LoVo (cell line): ENCODE data around the gene DYNLRB1.

ENCODE experiments used
- DNase-seq: peaks from one replicate; pipeline ENCODE4 v3.0.0-alpha.2; 2016; ENCODE audit warnings: low spot score

DYNLRB1 gene

GRCh38 chr20:34558320-34559218, 42.3 kb downstream of the DYNLRB1 start, which contains the start of gene MAP1LC3A:
TSS of gene MAP1LC3A (plus strand) at chr20:34558718. CDS start at chr20:34558869, 151 bp downstream.
- DNase-seq: peak; percentile 88

DNA sequence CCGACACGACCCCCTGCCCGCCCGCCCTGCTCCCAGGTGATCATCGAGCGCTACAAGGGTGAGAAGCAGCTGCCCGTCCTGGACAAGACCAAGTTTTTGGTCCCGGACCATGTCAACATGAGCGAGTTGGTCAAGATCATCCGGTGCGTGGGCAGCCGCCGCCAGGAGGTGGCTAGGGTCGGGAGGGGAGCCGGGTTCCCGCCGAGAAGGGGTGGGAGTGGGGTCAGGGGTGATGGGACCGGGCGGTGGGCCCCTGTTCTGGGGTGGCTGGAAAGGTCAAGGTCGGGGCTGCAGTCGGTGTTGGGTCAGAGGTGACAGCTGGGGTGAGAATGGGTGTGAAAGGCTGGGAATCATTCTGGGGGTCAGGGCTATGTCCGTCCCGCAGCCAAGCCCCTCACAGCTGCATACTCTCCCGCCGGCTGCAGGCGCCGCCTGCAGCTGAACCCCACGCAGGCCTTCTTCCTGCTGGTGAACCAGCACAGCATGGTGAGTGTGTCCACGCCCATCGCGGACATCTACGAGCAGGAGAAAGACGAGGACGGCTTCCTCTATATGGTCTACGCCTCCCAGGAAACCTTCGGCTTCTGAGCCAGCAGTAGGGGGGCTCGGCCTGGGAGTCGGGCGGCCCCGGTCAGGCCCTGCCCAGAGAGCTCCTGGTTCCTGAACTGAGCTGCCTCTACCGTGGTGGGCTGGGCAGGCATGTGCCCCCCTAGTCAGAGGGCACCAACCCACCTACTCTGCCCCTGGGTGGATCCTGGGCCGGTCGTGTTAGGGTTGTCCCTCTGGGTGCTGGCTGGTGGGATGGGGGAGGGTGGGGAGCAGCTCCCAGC, 43.3 kb downstream of the DYNLRB1 start:
- no peak for DNase-seq

- no peak for DNase-seq
Observed at GRCh38 chr20:34560141-34560523, 43.9 kb downstream of the DYNLRB1 start.

DNA sequence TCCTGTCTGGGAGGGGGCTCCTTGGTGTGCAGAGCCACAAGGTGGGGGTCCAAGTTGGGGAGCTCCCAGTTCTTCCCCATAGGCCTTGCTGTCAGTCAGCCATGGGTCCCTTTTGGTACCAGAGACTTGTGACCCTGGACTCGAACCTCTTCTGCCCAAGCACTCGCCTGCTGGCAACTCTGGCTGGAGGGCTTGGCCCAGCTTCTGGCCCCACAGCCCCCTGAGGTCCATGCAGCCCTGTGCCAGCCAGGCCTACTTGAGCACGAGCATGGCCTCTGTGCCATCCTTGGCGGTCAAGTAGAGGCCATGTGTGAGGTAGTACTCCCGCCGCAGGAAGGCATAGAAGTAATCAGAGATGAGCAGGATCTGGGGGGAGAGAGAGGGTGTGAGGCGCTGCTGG, 44.4 kb downstream of the DYNLRB1 start:
- no peak for DNase-seq

GRCh38 chr20:34561661-34562060, 45.4 kb downstream of the DYNLRB1 start:
- no peak for DNase-seq

DNA sequence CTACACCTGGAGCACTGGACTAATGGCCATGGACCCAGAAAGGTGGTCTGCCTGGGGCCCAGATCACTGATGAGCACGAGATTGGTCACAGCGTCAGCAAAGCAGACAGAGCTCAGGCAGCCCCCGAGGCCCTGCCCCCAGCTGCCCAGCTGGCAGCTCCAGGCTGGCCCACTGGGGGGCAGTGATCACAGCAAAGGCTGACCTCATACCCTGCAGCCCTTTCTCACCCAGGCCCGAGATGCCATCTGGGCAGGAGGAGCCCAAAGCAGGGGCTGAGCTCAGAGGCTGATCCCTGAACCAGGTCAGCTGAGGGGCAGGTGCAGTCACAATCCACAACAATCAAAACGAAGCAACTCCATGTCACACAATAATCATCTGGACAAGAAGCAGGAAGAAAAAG, 46.4 kb downstream of the DYNLRB1 start:
- no peak for DNase-seq

DNA sequence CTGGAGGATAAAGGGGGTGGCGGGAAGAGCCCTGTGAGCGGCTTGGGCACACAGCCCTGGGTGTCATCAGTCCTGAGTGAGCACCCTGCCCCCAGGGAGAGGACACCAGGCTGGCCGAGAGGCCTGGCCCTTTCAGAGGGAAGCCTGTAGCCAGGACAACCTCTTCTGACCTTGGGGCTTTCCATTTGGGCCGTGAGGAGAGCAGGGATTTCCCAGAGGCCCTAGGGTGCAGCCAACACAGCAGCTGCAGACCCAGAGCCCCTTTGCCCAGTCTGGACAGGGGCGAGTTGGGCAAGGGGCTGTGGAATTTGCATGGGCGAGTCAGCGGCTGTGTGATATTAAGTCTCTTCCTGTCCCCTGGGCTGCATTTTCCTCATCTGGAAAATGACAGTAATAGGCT, 48.6 kb downstream of the DYNLRB1 start:
- DNase-seq: no peak

- no peak for DNase-seq
Observed at GRCh38 chr20:34566978-34567891, 51.0 kb downstream of the DYNLRB1 start.

- DNase-seq: no peak
Observed at GRCh38 chr20:34567892-34568865, 52.0 kb downstream of the DYNLRB1 start.

DNA sequence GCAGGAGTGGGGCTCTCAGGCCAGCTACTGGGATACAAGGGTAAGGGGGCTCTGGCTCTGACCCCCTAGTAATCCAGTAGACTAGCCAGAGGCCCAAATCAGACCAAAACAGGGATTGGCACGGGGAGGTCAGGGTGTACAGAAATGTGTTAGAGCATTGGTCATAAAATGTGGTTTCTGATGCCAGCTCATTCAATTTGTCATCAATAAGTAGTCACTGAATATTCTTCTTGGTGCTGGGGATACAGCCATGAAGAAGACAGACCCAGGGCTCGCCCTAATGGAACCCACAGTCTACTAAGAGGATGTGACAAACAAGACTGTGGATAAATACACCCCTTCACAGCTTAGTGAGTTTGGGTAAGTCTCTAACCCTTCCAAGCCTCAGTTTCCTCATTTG, 53.4 kb downstream of the DYNLRB1 start:
- DNase-seq: no peak

DNA sequence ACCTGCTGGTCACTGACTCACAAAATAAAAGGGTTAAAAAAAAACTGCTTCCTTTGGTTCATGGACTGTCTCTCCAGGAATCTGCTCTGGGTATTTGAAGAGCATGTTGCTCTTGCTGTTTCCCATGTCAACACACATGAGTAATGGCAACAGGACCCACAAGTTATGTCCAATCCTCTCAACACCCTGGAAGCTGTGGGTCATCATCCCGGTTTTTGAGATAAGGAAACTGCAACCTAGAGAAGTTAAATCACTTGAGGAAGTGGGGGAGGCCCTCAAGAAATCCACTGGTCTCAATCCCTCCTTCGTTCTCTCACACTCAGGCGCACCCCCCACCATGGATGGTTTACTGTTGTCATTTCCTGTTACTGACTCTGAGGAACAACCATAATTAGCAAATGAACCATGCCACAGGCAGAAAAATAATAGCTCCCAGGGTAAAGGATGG, 54.7 kb downstream of the DYNLRB1 start:
- no peak for DNase-seq

- DNase-seq: no peak
Observed at GRCh38 chr20:34571753-34572152, 55.5 kb downstream of the DYNLRB1 start.

GRCh38 chr20:34573541-34574300, 57.5 kb downstream of the DYNLRB1 start:
- DNase-seq: no peak

- no peak for DNase-seq
Observed at GRCh38 chr20:34574426-34574825, 58.2 kb downstream of the DYNLRB1 start.

- DNase-seq: no peak
Observed at GRCh38 chr20:34574861-34575260, 58.6 kb downstream of the DYNLRB1 start.

- no peak for DNase-seq
Observed at GRCh38 chr20:34575271-34575670, 59.0 kb downstream of the DYNLRB1 start.

DNA sequence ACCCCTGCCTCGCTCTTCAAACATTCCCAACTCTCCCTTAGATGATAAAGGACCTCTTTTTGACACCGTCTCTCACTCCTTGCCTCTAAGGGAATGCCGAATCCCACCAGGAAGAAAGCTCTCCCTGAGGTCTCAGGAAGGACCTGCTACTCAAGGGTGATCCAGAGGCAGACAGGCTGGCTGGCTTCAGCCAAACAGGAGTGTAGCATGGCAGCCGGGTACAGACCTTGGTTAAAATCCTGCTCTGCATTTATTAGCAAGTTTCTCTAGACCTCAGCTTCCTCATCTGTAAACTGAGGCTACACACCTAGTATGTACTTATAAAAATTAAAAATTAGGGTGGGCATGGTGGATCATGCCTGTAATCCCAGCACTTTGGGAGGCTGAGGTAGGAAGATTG, 59.5 kb downstream of the DYNLRB1 start:
- no peak for DNase-seq

DNA sequence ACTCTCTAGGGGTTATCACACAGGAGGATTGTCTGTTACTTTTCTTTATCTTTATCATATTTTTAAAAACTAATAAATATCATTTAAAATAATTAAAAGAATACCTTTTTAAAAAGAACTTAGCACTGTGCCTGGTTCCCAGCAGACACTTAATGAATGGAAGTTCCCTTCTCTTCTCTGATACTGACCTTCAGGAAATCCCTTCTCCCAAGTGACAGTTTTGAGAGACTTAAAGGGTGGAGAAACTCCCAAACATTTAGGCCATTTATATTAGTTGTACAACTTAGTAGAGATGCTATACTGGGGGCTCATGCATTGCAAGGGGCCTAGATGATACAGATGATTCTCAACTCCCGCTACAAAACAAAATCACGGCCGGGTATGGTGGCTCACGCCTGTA, 60.8 kb downstream of the DYNLRB1 start:
- DNase-seq: no peak

DNA sequence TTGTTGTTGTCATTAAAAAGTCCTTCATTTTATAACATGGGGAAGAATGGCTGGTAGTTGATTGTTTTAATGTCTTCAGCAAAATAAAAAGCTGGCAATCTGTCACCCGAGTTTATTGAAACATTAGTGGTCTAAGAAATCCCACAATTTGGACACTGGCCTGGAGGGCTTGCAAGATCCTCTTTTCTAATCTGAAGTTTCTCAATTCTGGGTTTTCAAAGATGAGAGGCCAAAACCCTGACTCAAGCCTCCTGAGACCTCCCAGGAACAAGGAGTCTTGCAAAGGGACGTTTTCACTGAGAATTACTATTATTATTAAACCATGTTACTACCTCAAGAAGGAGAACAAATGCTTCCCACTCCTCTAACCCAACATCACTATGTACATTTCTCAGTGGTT, 61.8 kb downstream of the DYNLRB1 start:
- DNase-seq: no peak

- DNase-seq: no peak
Observed at GRCh38 chr20:34578521-34578920, 62.3 kb downstream of the DYNLRB1 start.
